Trophoblast cell (in vitro differentiated cells and primary cell): ENCODE results near the gene OSBPL1A.

ENCODE experiments used
- DNase-seq, 2 donors: peaks; one replicate each; pipeline ENCODE4 v3.0.0-alpha.2; 2016
- H2AFZ ChIP-seq: 2 replicates; pipeline ENCODE4 v1.6.1; 2013; ENCODE audit warnings: low read length, moderate library complexity, mild to moderate bottlenecking; ENCODE audit not compliant: insufficient read depth, poor library complexity
- H2AK5ac ChIP-seq: 2 replicates; pipeline ENCODE4 v1.6.1; 2013; ENCODE audit warnings: mild to moderate bottlenecking, low read length
- H2BK120ac ChIP-seq: 2 replicates; pipeline ENCODE4 v1.6.1; 2013; ENCODE audit warnings: low read length, mild to moderate bottlenecking, moderate library complexity; ENCODE audit not compliant: insufficient read depth, poor library complexity
- H2BK12ac ChIP-seq: 2 replicates; pipeline ENCODE4 v1.6.1; 2013; ENCODE audit warnings: mild to moderate bottlenecking, low read length, moderate library complexity
- H2BK5ac ChIP-seq: 2 replicates; pipeline ENCODE4 v1.6.1; 2013; ENCODE audit warnings: low read length, low read depth, moderate library complexity, mild to moderate bottlenecking; ENCODE audit not compliant: poor library complexity
- H3K14ac ChIP-seq: 2 replicates; pipeline ENCODE4 v1.6.1; 2013; ENCODE audit warnings: mild to moderate bottlenecking, low read length
- H3K18ac ChIP-seq: 2 replicates; pipeline ENCODE4 v1.6.1; 2013; ENCODE audit warnings: mild to moderate bottlenecking, low read length
- H3K23ac ChIP-seq: 2 replicates; pipeline ENCODE4 v1.6.1; 2013; ENCODE audit warnings: low read length
- H3K27ac ChIP-seq: 2 replicates; pipeline ENCODE4 v1.5.1; 2013; ENCODE audit warnings: low read depth, mild to moderate bottlenecking, inconsistent platforms, low read length, moderate library complexity
- H3K27me3 ChIP-seq: 2 replicates; pipeline ENCODE4 v1.6.1; 2013; ENCODE audit warnings: inconsistent platforms, mild to moderate bottlenecking, low read length, moderate library complexity; ENCODE audit not compliant: insufficient read depth
- H3K36me3 ChIP-seq, 2 experiments: 1 replicate in 1 of 2; 2 replicates in 1 of 2; pipeline ENCODE4 v1.6.1; 2013; ENCODE audit warnings: low read length in 2 of 2, mild to moderate bottlenecking in 2 of 2, moderate library complexity in 1 of 2; ENCODE audit not compliant: insufficient read depth in 2 of 2, control insufficient read depth in 1 of 2
- H3K4ac ChIP-seq: 2 replicates; pipeline ENCODE4 v1.6.1; 2013; ENCODE audit warnings: low read depth, mild to moderate bottlenecking, low read length, moderate library complexity
- H3K4me1 ChIP-seq, 2 experiments: 1 replicate in 1 of 2; 2 replicates in 1 of 2; pipeline ENCODE4 v1.6.1; 2013; ENCODE audit warnings: low read length in 2 of 2, mild to moderate bottlenecking in 2 of 2, moderate library complexity in 1 of 2; ENCODE audit not compliant: insufficient read depth in 2 of 2, control insufficient read depth in 1 of 2
- H3K4me2 ChIP-seq: 2 replicates; pipeline ENCODE4 v1.6.1; 2013; ENCODE audit warnings: inconsistent platforms, mild to moderate bottlenecking, low read length, moderate library complexity
- H3K4me3 ChIP-seq: 2 replicates; pipeline ENCODE4 v1.5.1; 2013; ENCODE audit warnings: mild to moderate bottlenecking, low read depth, low read length, inconsistent platforms
- H3K79me1 ChIP-seq: one replicate; pipeline ENCODE4 v1.6.1; 2013; ENCODE audit warnings: low read length
- H3K79me2 ChIP-seq: 2 replicates; pipeline ENCODE4 v1.6.1; 2013; ENCODE audit warnings: low read length, mild to moderate bottlenecking; ENCODE audit not compliant: control insufficient read depth, insufficient read depth, poor library complexity
- H3K9ac ChIP-seq: 2 replicates; pipeline ENCODE4 v1.6.1; 2013; ENCODE audit warnings: mild to moderate bottlenecking, low read length
- H3K9me3 ChIP-seq: 2 replicates; pipeline ENCODE4 v1.6.1; 2013; ENCODE audit warnings: low read depth, mild to moderate bottlenecking, control low read depth, inconsistent platforms, low read length; ENCODE audit not compliant: insufficient read depth
- H4K12ac ChIP-seq: 2 replicates; pipeline ENCODE4 v1.6.1; 2013; ENCODE audit warnings: low read depth, mild to moderate bottlenecking, low read length, moderate library complexity
- H4K8ac ChIP-seq: 2 replicates; pipeline ENCODE4 v1.6.1; 2013; ENCODE audit warnings: low read depth, mild to moderate bottlenecking, low read length, moderate library complexity
- H4K91ac ChIP-seq: one replicate; pipeline ENCODE4 v1.6.1; 2013; ENCODE audit warnings: low read depth, mild to moderate bottlenecking, low read length, moderate library complexity
- WGBS: extraction: QIAGEN DNeasy Blood & Tissue Kit; methylation state at CpG from one replicate; pipeline ENCODE4 v1.1.7; 2013; ENCODE audit warnings: missing lambda C conversion rate; ENCODE audit not compliant: insufficient read length, insufficient coverage; ENCODE audit errors: extremely low coverage; 5-methylcytosine and 5-hydroxymethylcytosine counted together

Gene OSBPL1A

GRCh38 chr18:24420551-24420950, 22.9 kb upstream of the OSBPL1A start:
- Histone ChIP-seq H4K12ac (no peak overlapping the region), H3K4me3 (no peak overlapping the region), H2BK120ac (no peak overlapping the region), H3K18ac (no peak overlapping the region), H2AK5ac (no peak overlapping the region), H3K9ac (no peak overlapping the region), H3K23ac (no peak overlapping the region), H3K4ac (no peak overlapping the region), H3K9me3 (no peaks in the 10 kb centered on the region), H3K27ac (no peak overlapping the region), H4K91ac (no peak overlapping the region), H2AFZ (no peak overlapping the region), H3K4me1 (no peaks in the 10 kb centered on the region), H3K27me3 (no peaks in the 10 kb centered on the region), H4K8ac (no peak overlapping the region), H3K36me3 (no peaks in the 10 kb centered on the region), H3K79me2 (no peaks in the 10 kb centered on the region), H3K79me1 (no peaks in the 10 kb centered on the region), H3K4me2 (no peak overlapping the region), H2BK12ac (no peak overlapping the region), H2BK5ac (no peak overlapping the region), H3K14ac (no peak overlapping the region)
- no CpG with 5 or more reads among the region's 4 CpGs for WGBS
- DNase-seq, result no peak

GRCh38 chr18:24417480-24417879, 19.9 kb upstream of the OSBPL1A start:
- Histone ChIP-seq H2BK5ac (no peak overlapping the region), H3K23ac (no peak overlapping the region), H3K9me3 (no peaks in the 10 kb centered on the region), H3K36me3 (no peaks in the 10 kb centered on the region), H4K8ac (no peak overlapping the region), H3K4ac (no peak overlapping the region), H4K12ac (no peak overlapping the region), H3K27me3 (no peaks in the 10 kb centered on the region), H3K79me2 (no peaks in the 10 kb centered on the region), H3K4me1 (no peaks in the 10 kb centered on the region), H3K14ac (no peak overlapping the region), H2BK12ac (no peak overlapping the region), H3K79me1 (no peaks in the 10 kb centered on the region), H3K4me2 (no peak overlapping the region), H2AK5ac (no peak overlapping the region), H3K4me3 (no peak overlapping the region), H2AFZ (no peak overlapping the region), H3K9ac (no peak overlapping the region), H2BK120ac (no peak overlapping the region), H4K91ac (no peak overlapping the region), H3K18ac (no peak overlapping the region), H3K27ac (no peak overlapping the region)
- WGBS, result no CpG with 5 or more reads among the region's 3 CpGs
- no peak for DNase-seq

GRCh38 chr18:24414349-24415003, 16.9 kb upstream of the OSBPL1A start:
- no peak overlapping the region for H3K27ac ChIP-seq
- H4K12ac ChIP-seq, result no peak overlapping the region

GRCh38 chr18:24413148-24413547, 15.5 kb upstream of the OSBPL1A start:
- H2BK120ac ChIP-seq, result no peak overlapping the region
- no peaks in the 10 kb centered on the region for H3K27me3 ChIP-seq
- H4K12ac ChIP-seq, result no peak overlapping the region
- no peaks in the 10 kb centered on the region for H3K4me1 ChIP-seq
- no peak overlapping the region for H2AFZ ChIP-seq
- H4K8ac ChIP-seq, result no peak overlapping the region
- no peaks in the 10 kb centered on the region for H3K9me3 ChIP-seq
- no peak overlapping the region for H3K4ac ChIP-seq
- H3K14ac ChIP-seq, result no peak overlapping the region
- H3K4me3 ChIP-seq, result no peak overlapping the region
- H3K27ac ChIP-seq, result no peak overlapping the region
- no peaks in the 10 kb centered on the region for H3K79me1 ChIP-seq
- no peak overlapping the region for H3K23ac ChIP-seq
- H2BK5ac ChIP-seq, result no peak overlapping the region
- no peak overlapping the region for H3K9ac ChIP-seq
- peak in 1 of 2 donors; percentile 10 for DNase-seq
- no peak overlapping the region for H3K18ac ChIP-seq
- H2AK5ac ChIP-seq, result no peak overlapping the region
- H2BK12ac ChIP-seq, result no peak overlapping the region
- WGBS, result no CpG with 5 or more reads among the region's 2 CpGs
- no peak overlapping the region for H4K91ac ChIP-seq
- H3K4me2 ChIP-seq, result no peak overlapping the region
- no peaks in the 10 kb centered on the region for H3K79me2 ChIP-seq
- H3K36me3 ChIP-seq, result no peaks in the 10 kb centered on the region

More at GRCh38 chr18:24414349-24415003, 16.9 kb upstream of the OSBPL1A start:
- no peak overlapping the region for H3K14ac ChIP-seq
- no peaks in the 10 kb centered on the region for H3K79me1 ChIP-seq
- H3K27me3 ChIP-seq, result no peaks in the 10 kb centered on the region
- no peak overlapping the region for H3K18ac ChIP-seq
- H3K4me1 ChIP-seq, result no peaks in the 10 kb centered on the region
- no peaks in the 10 kb centered on the region for H3K79me2 ChIP-seq
- H3K9ac ChIP-seq, result no peak overlapping the region
- no peak overlapping the region for H2BK12ac ChIP-seq
- no peak overlapping the region for H2BK120ac ChIP-seq
- no peak for DNase-seq
- H3K4ac ChIP-seq, result no peak overlapping the region
- H2BK5ac ChIP-seq, result no peak overlapping the region
- H3K23ac ChIP-seq, result no peak overlapping the region
- no peak overlapping the region for H3K4me2 ChIP-seq
- no peak overlapping the region for H2AFZ ChIP-seq
- no peak overlapping the region for H4K8ac ChIP-seq
- H3K4me3 ChIP-seq, result no peak overlapping the region
- no peak overlapping the region for H4K91ac ChIP-seq
- H3K9me3 ChIP-seq, result no peaks in the 10 kb centered on the region
- WGBS, result no CpG with 5 or more reads among the region's 3 CpGs
- no peaks in the 10 kb centered on the region for H3K36me3 ChIP-seq
- H2AK5ac ChIP-seq, result no peak overlapping the region
